ENCODE measurements around the gene ESPL1. TPM values are rescaled to one million over a fixed set of nuclear protein-coding genes. Genes with fewer than 3 reads are reported as not detected.

The ESPL1 gene
- total RNA-seq, 1 donor from 2014 or later: 4.8 TPM

DNA sequence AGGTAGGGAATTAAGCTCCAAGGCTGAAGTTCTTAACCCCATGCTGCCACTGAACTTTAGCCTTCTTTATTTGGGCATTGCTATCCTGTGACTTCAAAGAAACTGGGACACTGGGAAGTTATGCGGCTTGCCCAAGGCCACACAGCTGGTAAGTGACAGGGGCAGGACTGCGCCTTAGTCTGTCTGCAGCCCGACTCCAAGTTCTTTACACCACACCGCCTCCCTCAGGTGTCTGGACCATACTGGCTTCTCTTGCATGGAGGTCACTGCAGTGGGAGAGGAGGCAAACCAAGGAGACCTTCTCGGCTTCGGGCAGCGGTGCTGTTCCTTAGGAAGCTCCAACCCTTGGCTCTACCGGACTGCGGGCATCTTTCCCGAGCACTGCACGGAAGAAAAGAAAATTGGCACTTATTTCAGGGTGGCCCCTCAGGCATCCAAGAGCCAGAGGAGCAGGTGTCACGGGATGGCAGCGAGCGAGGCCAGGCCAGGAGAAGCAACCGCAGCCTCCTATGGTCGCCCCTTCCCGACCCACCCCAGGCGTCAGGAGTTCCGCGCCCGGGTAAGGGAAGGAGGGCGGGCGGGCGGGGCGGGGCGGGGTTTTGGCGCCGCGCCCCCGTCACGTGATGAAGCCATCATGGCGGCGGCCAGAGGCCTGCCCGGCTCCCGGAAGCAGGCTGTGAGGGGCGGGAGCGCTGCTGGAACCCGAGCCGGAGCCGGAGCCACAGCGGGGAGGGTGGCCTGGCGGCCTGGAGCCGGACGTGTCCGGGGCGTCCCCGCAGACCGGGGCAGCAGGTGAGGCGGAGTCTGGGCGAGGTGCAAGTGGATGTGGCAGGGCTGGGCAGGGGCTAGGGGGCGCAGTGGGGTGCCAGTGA, 16.4 kb upstream of the ESPL1 start:
- DNase-seq (ENCODE audit: low spot score): no peak
- Mint-ChIP-seq H3K9me3 (ENCODE audit: low read depth) (no peaks in the 10 kb centered on the region), H3K27ac (ENCODE audit: unreplicated experiment) (peak overlapping the region; percentile 95), H3K4me1 (ENCODE audit: low read depth) (peaks cover 26% of the 10 kb centered on the region), H3K4me3 (ENCODE audit: unreplicated experiment) (peak overlapping the region; percentile 98), H3K36me3 (ENCODE audit: low read depth) (peaks cover 2% of the 10 kb centered on the region), H3K27me3 (ENCODE audit: low read depth) (no peaks in the 10 kb centered on the region)
- TF ChIP-seq, protein P1, sequence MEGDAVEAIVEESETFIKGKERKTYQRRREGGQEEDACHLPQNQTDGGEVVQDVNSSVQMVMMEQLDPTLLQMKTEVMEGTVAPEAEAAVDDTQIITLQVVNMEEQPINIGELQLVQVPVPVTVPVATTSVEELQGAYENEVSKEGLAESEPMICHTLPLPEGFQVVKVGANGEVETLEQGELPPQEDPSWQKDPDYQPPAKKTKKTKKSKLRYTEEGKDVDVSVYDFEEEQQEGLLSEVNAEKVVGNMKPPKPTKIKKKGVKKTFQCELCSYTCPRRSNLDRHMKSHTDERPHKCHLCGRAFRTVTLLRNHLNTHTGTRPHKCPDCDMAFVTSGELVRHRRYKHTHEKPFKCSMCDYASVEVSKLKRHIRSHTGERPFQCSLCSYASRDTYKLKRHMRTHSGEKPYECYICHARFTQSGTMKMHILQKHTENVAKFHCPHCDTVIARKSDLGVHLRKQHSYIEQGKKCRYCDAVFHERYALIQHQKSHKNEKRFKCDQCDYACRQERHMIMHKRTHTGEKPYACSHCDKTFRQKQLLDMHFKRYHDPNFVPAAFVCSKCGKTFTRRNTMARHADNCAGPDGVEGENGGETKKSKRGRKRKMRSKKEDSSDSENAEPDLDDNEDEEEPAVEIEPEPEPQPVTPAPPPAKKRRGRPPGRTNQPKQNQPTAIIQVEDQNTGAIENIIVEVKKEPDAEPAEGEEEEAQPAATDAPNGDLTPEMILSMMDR (IDR thresholded peaks at IDR 0.05): peak; percentile 65

DNA sequence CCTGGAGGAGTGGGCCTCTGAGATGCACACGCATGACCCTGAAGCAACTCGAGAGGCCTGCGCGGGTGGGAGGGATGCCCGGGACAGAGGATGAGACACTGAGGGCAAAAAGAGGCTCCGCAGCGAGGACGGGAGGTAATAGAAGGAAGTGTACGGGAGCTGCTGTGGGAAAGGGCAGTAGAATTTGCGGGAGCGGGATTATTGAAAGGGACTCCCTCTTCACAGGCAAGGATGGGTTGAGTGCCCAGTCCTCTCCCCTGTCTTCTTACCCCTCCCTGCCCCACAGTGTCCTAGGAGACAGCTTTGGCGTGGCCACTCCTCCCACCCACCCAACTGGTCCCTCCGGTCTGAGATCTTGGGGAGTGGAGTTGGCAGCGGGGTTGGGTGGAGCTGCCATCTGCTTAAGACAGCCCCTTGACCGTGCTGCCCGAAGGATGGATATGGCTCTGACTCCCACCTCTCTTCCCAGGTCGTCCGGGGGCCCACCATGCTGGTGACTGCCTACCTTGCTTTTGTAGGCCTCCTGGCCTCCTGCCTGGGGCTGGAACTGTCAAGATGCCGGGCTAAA, 15.7 kb upstream of the ESPL1 start:
- H3K9me3 Mint-ChIP-seq (ENCODE audit: low read depth): no peaks in the 10 kb centered on the region
- TF ChIP-seq, protein P1 (IDR thresholded peaks at IDR 0.05): peak; percentile 58
- peaks cover 26% of the 10 kb centered on the region for H3K4me1 Mint-ChIP-seq (ENCODE audit: low read depth)
- peaks cover 2% of the 10 kb centered on the region for H3K36me3 Mint-ChIP-seq (ENCODE audit: low read depth)
- no peak for DNase-seq (ENCODE audit: low spot score)
- peak overlapping the region; percentile 98 for H3K4me3 Mint-ChIP-seq (ENCODE audit: unreplicated experiment)
- H3K27ac Mint-ChIP-seq (ENCODE audit: unreplicated experiment): peak overlapping the region; percentile 92
- no peaks in the 10 kb centered on the region for H3K27me3 Mint-ChIP-seq (ENCODE audit: low read depth)

DNA sequence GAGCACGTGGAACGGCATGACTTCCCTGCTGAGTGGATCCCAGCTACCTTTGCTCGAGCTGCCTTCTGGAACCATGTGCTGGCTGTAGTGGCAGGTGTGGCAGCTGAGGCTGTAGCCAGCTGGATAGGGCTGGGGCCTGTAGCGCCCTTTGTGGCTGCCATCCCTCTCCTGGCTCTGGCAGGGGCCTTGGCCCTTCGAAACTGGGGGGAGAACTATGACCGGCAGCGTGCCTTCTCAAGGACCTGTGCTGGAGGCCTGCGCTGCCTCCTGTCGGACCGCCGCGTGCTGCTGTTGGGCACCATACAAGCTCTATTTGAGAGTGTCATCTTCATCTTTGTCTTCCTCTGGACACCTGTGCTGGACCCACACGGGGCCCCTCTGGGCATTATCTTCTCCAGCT, 14.8 kb upstream of the ESPL1 start:
- Mint-ChIP-seq H3K36me3 (ENCODE audit: low read depth) (peaks cover 2% of the 10 kb centered on the region), H3K27ac (ENCODE audit: unreplicated experiment) (no peak overlapping the region), H3K27me3 (ENCODE audit: low read depth) (no peaks in the 10 kb centered on the region), H3K9me3 (ENCODE audit: low read depth) (no peaks in the 10 kb centered on the region), H3K4me3 (ENCODE audit: unreplicated experiment) (peak overlapping the region; percentile 98), H3K4me1 (ENCODE audit: low read depth) (peaks cover 26% of the 10 kb centered on the region)
- TF ChIP-seq, protein P1 (IDR thresholded peaks at IDR 0.05): no peak
- DNase-seq (ENCODE audit: low spot score): no peak

DNA sequence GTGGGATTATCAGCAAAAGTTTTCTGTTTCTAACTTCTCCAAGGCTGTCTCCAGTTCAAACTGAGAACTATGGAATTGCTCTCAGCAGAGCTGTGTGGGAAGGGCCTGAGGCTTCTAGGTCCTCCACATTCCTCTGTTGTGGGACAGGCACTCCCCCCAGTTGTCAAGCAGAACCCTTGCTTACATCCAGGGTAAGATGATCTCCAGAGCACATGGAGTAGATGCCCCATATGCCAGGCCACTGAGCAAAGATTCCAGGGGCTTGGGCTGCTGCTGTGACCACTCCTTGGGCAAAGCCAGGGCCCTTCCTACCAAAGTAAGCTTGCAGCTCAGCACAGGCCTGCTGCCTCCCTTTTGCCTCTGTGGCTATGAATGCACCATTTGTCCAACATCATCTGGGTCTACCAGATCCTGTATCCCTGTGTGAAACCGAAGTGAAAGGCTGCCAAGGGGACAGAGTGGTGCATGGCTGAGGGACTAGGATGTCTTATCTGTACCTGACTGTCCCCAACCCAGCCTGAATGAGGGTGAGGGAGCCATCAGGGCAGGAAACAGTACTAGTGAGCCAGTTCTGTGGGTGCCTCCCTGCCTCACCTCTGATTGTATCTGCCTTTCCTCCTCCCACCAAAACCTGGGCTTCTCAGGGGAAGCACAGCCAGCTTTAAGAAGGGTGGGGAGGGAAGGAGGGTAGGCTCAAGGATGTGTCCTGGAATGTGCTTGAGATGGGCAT, 13.1 kb upstream of the ESPL1 start:
- TF ChIP-seq, protein P1 (IDR thresholded peaks at IDR 0.05): no peak

DNA sequence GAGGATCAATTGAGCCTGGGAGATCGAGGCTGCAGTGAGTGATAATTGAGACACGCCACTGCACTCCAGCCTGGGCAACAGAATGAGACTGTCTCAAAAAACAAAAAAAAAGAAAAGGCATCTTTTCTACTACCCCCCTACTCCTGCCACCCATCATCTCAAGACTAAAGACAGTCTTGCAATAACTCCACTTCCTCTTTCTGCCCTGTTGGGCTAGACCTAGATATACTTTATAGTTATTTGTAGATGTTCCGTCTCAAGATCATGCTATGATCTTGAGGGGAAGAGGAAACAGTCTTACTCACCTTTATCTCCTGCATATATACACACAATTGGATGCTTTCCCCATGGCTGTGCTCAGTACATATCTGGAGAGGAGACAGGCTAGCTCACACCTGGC, 12.1 kb upstream of the ESPL1 start:
- Mint-ChIP-seq H3K9me3 (ENCODE audit: low read depth) (no peaks in the 10 kb centered on the region), H3K4me3 (ENCODE audit: unreplicated experiment) (no peak overlapping the region), H3K4me1 (ENCODE audit: low read depth) (peaks cover 23% of the 10 kb centered on the region), H3K27me3 (ENCODE audit: low read depth) (no peaks in the 10 kb centered on the region), H3K36me3 (ENCODE audit: low read depth) (peaks cover 2% of the 10 kb centered on the region), H3K27ac (ENCODE audit: unreplicated experiment) (no peak overlapping the region)
- TF ChIP-seq, protein P1 (IDR thresholded peaks at IDR 0.05): no peak
- no peak for DNase-seq (ENCODE audit: low spot score)

More for the DNA sequence above, 13.1 kb upstream of the ESPL1 start:
- Mint-ChIP-seq H3K27me3 (ENCODE audit: low read depth) (no peaks in the 10 kb centered on the region), H3K27ac (ENCODE audit: unreplicated experiment) (no peak overlapping the region), H3K9me3 (ENCODE audit: low read depth) (no peaks in the 10 kb centered on the region), H3K36me3 (ENCODE audit: low read depth) (peaks cover 2% of the 10 kb centered on the region), H3K4me3 (ENCODE audit: unreplicated experiment) (no peak overlapping the region), H3K4me1 (ENCODE audit: low read depth) (peaks cover 26% of the 10 kb centered on the region)
- no peak for DNase-seq (ENCODE audit: low spot score)
